Erythroblast (primary cell): ENCODE results near the gene SYNPO2.
"Not testable (repeated sequence)": the region's sequence is repeated elsewhere in the genome, so short reads cannot be mapped to it uniquely, and the experiment has no call there.

ENCODE experiments used
- DNase-seq, 2 experiments: peaks; one replicate each; lab custom pipeline; 2025; lab: John Stamatoyannopoulos, UW
- GATA1 ChIP-seq: IDR thresholded peaks from 2 replicates; pipeline ENCODE4 v1.6.1; 2011; ENCODE audit warnings: low read depth, mild to moderate bottlenecking, control low read depth, low read length, moderate library complexity
- POLR2A ChIP-seq: IDR thresholded peaks from 2 replicates; pipeline ENCODE4 v1.6.1; 2011; ENCODE audit warnings: mild to moderate bottlenecking, low read length

The SYNPO2 gene

DNA sequence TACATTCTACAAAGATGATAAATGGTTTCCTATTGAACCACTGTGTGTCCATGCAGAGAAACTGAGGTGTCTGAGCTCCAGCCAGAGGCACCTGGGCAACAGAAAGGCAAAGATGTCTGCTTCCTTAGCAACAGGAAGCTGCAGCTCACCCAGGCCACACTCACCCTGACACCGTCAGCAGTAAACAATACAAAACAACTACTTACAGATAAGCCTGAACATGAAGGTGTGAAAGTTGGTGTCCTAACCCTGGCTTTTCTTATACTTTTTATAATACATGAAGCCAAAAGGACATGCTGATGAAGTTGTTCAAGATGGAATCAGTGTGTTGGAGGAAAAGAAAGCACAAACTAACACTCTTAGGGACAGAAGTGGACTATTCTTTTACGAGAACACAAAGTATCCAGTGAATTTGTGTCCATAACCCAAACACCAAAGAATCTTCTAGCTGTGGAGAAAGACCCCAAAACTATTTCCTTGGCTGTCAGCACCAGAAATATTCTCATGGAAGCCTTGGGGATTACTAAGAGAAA, 117.3 kb downstream of the SYNPO2 start:
- DNase-seq, result no peak
- no peak for TF ChIP-seq GATA1
- no peak for TF ChIP-seq POLR2A

DNA sequence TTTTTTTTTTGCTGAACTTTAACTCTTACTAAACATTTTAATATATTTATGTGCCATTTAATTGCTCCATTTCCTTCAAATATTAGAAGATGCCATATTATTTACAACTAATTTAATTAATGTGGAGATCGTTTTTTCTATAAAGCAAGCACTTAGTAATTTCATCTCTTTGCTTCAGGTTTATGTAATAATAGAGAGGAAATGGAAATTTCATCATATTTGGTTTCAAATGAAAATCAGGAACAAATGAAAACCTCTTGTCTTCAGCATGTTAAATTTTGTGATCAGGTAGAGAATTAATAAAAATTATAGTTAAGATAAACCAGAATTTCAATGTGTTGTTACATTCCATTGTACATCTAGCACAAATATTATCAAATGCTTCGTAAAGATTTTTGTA, 120.1 kb downstream of the SYNPO2 start:
- TF ChIP-seq POLR2A, result no peak
- TF ChIP-seq GATA1, result no peak
- DNase-seq, result no peak

DNA sequence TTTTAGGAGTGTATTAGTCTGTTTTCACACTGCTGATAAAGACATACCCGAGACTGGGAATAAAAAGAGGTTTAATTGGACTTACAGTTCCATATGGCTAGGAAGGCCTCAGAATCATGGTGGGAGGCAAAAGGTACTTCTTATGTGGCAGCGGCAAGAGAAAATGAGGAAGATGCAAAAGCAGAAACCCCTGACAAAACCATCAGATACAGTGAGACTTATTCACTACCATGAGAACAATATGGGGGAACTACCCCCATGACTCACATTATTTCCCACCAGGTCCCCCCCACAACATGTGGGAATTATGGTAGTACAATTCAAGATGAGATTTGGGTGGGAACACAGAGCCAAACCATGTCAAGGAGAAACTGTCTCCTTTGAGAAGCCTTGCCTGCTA, 121.6 kb downstream of the SYNPO2 start:
- not testable (repeated sequence) for DNase-seq

- DNase-seq, result no peak
These were observed 122.4 kb downstream of the SYNPO2 start for GRCh38 chr4:119010909-119011606.

DNA sequence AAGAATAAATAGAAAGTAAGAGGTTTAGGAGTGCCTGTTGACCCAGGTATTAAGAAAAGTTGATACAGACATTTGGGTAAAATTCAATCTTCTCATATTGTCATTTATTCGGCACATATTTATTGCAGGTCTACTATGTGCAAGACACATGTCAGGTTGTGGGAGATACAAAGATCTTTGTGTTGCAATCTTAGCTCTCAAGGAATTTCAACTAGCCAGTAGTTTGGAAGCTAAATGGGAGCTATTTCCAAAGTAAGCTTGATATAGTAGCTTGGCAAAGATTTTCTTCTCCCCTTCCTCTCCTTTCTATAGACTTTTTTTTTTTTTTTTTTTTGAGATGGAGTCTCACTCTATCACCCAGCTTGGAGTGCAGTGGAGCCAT, 122.9 kb downstream of the SYNPO2 start:
- DNase-seq, result no peak
- TF ChIP-seq GATA1, result no peak
- no peak for TF ChIP-seq POLR2A

More at GRCh38 chr4:119010909-119011606, 122.4 kb downstream of the SYNPO2 start:
- TF ChIP-seq GATA1 (no peak), POLR2A (no peak)

GRCh38 chr4:119014658-119015057, 126.0 kb downstream of the SYNPO2 start:
- no peak for DNase-seq

GRCh38 chr4:119016636-119017035, 128.0 kb downstream of the SYNPO2 start:
- TF ChIP-seq GATA1 (no peak), POLR2A (no peak)

More at GRCh38 chr4:119014658-119015057, 126.0 kb downstream of the SYNPO2 start:
- TF ChIP-seq GATA1 (no peak), POLR2A (no peak)

GRCh38 chr4:119017636-119018035, 129.0 kb downstream of the SYNPO2 start:
- no peak for TF ChIP-seq POLR2A
- no peak for TF ChIP-seq GATA1
- DNase-seq, result no peak

More at GRCh38 chr4:119016636-119017035, 128.0 kb downstream of the SYNPO2 start:
- DNase-seq, result no peak

- DNase-seq, result no peak
- TF ChIP-seq POLR2A, result no peak
- TF ChIP-seq GATA1, result no peak
These were observed 131.5 kb downstream of the SYNPO2 start for GRCh38 chr4:119020158-119020557.

DNA sequence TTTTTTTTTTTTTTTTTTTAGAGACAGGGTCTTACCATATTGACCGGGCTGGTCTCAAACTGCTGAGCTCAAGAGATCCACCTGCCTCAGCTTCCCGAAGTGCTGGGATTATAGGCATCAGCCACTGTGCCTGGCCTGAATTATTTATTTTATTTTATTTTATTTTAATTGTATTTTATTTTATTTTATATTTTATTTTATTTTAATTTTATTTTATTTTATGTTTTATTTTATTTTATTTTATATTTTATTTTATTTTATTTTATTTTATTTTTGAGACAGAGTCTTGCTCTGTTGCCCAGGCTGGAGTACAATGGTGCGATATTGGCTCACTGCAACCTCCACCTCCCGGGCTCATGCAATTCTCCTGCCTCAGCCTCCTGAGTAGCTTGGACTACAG, 133.9 kb downstream of the SYNPO2 start:
- not testable (repeated sequence) for DNase-seq

GRCh38 chr4:119024102-119024501, 135.4 kb downstream of the SYNPO2 start:
- no peak for TF ChIP-seq GATA1
- TF ChIP-seq POLR2A, result no peak
- DNase-seq, result no peak

DNA sequence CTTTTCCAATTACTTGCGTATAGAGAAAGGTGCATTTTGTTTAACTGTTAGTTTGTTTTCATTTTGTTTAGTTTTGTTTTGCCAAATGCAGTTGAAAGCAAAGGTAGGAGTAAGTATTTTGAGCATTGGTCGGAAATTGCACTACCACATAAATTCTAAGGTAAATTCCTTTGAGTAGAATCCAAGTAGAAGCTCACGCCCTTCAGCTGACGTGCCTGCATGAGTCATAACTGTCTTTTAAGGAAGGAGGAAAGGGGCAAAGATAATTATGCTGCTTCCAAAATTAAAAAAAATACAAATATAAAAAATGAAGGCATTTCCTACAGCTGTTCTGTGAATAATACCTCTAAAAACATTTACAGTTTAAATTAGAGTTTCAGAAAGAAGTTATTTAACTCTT, 136.8 kb downstream of the SYNPO2 start:
- peak in 1 of 2 experiments; percentile 9 for DNase-seq

GRCh38 chr4:119025916-119026661, 137.4 kb downstream of the SYNPO2 start:
- TF ChIP-seq POLR2A (no peak), GATA1 (no peak)
- peak in 1 of 2 experiments; percentile 15 for DNase-seq

More for the DNA sequence above, 136.8 kb downstream of the SYNPO2 start:
- TF ChIP-seq POLR2A (no peak), GATA1 (no peak)
